ENCODE data around the gene TSC22D2.

The TSC22D2 gene

DNA sequence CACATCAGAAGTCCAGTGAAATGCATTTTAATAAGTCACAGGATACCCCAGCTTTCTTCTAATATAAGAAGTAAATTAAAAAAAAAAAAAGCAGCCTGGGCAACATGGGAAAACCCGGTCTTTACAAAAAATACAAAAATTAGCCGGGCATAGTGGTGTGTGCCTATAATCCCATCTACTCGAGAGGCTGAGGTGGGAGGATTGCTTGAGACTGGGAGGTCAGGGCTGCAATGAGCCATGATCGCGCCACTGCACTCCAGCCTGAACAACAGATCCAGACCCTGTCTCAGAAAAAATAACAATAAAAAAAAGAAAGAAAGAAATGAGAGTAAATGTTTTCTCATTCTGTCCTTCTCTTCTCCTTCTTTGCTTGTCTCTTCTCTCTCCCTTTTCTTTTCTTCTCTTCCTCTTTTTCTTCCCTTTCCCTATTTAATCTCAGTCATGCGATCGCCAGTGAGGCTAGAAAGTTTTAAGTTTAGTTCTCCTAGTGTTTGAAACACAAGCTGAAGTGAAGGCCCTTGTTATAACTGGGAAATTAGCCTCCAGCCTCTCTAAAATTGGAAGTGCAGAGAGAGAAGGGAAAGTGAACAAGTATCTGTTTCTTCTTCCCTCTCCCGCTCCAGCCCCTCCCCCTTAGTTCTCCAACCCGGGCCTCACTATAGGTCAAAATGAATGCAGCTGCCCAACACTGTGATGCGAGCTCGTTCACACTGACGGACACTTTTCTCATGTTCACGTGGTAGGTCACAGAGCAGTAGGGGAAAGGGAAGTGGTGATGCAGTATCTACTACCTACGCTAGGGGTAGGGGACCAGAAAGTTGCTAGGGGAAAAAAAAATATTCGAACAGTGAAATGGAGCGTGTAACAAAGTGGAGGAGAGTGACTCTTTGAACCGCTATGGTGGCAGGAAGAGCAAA, 23.5 kb upstream of the TSC22D2 start:
- FAIRE-seq (peak; percentile 99), DNase-seq (ENCODE audit: insufficient read length, low spot score) (peak; percentile 48)

DNA sequence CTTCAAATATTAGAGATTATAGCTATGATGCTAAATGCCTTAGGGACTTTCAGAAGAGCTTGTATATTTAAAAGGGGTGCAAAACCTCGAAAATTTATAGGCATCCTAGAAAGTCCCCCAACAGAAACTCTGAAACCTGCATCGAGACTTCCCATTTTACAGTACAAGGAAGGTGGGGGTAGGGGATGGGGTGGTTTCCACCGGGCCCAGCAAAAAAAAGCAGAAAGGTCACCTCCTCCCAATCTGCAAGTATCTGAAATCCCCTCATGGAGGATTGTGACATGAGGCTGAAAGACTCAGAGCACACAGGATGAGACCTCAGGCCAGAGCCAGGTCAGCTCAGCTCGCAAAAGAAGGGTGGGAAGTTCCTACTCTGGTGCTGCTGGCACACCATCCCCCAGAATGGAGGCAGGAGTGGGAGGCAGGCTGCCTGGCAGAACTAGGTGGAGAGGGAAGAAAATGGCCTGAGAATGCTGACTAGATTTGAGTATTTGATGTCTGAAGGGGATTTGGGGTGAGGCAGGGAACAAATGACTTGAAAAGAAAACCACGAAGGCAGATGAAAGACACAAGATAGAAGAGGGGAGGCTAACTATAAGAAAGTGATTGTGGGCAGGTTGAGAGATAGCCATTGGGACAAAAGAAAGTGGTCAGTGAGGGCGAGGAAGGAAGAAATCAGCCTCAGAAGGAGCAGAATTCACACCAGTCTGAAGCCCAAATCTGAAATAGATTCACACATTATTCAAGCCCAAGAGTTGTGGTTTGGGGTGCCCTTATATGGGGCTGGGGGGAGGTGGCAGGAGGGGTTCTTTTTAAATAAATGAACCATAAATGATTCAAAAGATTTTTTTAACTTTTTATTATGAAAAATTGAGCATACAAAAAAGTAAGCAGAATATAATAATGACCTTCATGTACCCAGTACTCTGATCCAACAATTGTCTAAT, 22.5 kb upstream of the TSC22D2 start:
- FAIRE-seq (peak; percentile 82), DNase-seq (ENCODE audit: insufficient read length, low spot score) (no peak)

DNA sequence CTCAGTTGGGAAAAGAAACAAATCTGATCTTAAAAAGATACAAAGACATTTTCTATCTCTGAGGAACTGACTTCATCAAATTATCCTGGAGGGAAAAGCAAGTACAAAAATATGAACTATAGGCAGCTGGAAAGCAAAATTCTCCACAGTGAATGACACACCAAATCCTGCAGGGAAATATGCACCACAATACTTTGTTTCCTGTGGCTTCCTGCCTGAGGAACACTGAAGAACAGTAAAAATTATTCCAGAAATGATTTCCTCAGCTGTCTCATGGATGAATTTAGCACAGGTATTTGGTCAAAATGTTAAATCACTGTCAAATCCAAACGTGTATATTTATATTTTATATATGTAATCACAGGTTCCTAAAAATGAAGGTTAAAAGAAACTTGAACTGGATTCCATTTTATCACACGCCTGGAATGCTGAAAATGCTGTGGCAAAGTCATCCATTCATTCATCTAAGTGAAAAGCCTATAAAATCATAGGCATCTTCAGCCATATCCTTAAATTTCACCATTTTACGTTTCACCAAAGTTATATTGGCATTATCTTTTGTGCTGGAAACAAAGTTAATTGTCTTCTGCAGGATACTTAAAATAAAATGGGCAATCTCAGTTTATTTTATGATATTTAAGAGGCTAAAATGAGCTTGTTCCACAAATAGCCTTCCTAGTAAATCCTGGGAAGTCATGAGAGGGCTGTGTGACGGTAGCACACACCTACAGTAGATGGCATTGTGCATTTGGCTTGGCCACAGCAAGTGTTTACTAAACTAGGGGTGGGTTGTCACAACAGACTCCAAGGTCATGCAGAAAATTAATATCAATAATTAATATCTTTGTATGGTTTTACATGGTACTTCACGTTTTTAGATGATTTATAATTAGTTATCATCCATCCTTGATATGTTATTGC, 19.3 kb upstream of the TSC22D2 start:
- DNase-seq (ENCODE audit: insufficient read length, low spot score) (no peak), FAIRE-seq (no peak)

DNA sequence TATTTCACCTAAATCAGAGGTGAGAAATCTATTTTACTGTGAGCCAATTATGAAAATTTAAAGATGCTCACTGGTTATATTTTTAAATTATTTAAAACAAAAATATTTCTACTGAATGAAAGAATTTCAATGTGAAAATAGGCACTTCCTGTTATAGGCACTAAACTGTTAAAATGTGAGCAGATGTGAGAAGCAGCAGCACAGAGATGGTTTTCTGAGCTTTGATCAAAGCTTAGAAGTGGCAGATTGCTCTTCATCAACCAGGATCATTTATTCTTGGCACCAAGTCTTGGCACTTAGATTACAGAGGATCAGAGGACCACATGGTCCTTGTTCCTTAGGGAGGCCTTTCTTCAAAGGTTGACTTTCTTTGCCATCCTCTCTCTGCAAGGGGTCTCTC, 18.0 kb upstream of the TSC22D2 start:
- DNase-seq (ENCODE audit: insufficient read length, low spot score) (no peak), FAIRE-seq (no peak)

DNA sequence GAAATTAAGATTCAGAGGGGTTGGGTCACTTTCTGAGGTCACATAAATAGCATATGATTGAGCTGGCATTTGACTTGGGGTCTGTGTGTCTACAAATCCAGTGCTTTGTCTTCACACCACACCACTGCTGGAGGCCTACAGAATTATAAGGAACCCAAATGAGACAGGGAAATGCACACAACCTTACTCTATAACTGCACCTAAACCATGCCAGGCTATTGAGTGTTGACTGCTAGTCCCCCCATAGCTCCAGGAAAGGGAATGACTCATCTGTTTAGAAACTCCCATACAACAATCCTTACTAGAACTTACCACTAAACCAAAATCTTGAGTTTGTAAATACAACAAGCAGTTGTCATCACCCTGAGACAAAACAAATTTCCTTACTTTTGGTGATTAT, 16.9 kb upstream of the TSC22D2 start:
- DNase-seq (ENCODE audit: insufficient read length, low spot score) (no peak), FAIRE-seq (no peak)

DNA sequence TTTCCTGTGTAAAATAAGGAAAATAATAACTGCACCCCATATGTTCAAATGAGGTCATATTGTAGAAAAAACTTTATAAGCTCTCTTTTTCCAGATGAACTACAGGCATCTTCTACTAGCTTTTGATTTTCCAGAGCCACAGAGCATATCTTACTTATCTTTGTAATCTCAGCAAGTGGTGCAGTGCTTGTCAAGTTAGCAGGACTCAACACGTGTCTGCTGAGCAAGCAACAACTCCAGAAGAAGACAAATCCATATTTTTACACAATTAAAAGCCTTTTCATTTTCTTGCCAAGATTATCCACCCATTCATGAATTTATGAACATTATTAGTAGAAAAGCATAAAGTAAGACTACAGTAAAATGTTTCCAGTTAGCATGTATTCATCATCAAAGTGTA, 14.4 kb upstream of the TSC22D2 start:
- DNase-seq (ENCODE audit: insufficient read length, low spot score) (no peak), FAIRE-seq (no peak)

DNA sequence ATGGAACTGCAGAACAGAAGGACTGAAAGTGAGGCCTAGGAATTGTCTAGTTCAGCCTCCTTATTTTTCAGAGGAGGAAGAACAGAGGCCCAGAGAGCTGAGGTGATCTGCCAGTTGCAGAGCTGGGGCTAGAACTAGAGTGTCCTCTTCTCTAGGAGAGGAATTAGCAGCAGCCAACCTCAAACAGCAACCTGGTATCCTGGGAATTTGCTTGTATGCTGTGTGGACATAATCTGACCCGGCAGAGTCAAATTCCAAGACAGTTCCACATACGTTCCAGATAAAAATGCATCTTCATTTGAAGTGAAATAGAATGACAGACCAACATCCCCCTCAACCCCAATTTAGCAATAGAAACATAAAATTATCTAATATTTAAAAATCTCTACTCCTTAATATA, 13.5 kb upstream of the TSC22D2 start:
- FAIRE-seq (no peak), DNase-seq (ENCODE audit: insufficient read length, low spot score) (no peak)

DNA sequence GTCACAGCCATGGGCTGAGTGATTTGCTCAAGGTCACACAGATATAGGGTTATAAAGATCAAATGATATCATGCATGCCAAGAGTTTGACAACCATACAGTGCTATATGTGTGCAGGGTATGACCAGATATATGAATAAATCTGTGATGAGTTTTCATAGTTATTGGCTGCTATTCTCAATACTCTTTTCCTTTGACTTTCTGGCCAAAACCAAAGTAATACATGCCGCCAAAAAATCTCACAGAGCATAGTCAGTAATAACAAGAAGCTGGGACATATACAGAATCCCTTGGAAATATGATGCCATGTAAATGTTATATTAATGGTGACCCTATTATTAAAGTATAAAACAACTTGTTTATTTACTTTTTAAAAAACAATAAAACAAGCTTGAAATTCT, 11.6 kb upstream of the TSC22D2 start:
- FAIRE-seq (no peak), DNase-seq (ENCODE audit: insufficient read length, low spot score) (no peak)

DNA sequence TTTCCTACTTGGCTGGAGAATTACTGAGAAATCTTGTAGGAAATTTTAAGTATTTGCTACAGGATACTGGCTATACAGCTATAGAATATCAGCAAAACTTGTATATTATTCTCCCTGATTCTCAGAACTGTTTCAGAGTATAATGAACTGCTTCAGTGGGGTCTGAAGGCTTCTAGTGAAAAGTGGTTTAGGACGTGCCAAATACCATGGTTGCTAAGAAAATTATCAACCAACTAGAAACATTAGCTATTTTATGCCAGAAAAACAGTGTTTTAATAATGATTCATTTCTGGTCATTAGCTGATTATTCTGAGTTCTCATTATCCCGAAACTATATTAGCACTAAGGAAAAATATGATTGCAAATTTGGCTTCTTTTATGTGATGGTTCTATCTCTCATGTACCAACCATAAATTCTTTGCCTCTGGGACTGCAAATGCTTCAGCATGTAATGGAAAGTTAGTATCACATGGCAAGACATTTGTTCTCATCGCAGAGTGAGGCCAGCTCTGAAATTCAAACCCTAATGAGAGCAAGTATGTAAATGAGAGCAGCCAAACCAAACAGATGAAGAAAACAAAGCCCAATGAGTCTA, 11.0 kb upstream of the TSC22D2 start:
- DNase-seq (ENCODE audit: insufficient read length, low spot score) = no peak
- no peak for FAIRE-seq

DNA sequence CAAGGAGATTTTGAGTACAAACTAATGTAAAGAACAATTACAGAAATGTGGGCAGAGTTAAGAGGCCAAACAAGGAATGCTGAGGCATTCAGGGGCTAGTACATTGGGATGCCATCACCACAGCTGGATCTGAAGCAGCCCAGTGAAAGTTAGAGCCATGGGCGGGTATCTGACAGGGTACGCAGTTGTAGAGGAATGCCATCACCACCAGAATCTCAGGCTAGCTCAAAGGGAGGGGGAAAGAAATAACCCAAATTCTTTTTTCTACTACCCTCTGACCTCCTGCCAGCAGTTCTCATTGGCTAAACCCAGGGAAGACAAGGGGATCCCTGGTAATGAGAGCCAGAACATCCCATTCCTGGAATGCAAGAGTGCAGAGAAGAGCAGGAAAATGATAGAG, 9.0 kb upstream of the TSC22D2 start:
- DNase-seq (ENCODE audit: insufficient read length, low spot score) (no peak), FAIRE-seq (no peak)

DNA sequence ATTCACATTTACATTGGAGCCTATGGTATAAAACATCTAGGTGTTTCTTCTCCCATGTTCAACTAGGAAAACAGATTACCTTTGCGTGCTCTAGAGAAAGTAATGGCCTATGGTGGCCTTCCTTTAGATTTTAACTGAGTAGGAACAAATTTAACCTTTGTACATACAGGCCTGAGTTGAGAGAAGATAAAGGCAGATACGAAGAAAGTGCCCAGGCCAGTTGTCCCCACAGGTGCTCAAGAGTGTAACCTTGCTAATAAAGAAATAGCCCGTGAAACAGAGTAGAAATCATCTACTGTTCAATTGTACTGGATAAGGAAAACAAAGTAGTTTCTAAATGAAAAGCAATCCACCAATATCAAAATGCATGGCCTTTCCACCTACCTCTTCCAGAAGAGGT, 6.8 kb upstream of the TSC22D2 start:
- DNase-seq (ENCODE audit: insufficient read length, low spot score) = no peak
- FAIRE-seq = no peak

DNA sequence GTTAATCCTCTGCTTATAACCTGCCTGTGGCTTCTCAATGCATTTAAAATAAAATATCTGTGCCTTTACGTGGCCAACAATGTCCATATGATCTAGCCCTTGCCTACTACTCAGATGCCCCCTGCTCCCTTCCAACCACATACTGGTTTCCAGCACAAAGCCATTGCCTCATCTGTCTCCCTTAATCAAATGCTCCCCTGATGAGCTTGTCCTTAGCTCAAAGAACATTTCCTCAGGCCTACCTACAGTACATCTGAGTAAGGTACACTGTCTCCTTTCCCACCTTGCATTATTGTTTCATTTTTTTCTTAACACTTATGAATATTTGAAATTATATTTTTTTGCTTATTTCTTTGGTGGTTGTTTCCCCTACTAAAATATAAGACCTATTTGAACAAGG, 5.9 kb upstream of the TSC22D2 start:
- no peak for FAIRE-seq
- no peak for DNase-seq (ENCODE audit: insufficient read length, low spot score)

DNA sequence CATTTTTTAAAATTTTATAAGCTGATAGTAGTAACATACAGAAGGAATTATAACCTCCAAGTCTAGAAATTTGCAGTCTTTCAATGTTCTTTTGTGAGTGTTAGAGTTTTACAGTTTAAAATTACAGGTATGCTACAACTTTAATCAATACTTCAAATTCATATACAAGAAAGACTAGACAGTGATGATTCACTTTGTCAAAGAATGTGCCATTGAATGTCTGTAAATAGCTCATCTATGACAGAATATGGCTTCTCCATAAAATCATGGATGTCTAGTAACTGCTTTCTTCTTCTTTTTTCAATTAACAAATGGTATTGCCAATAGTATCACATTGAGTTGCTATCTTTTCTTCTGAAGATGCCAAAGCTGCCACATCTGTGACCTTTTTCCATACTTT, 4.1 kb upstream of the TSC22D2 start:
- no peak for FAIRE-seq
- DNase-seq (ENCODE audit: insufficient read length, low spot score) = no peak

DNA sequence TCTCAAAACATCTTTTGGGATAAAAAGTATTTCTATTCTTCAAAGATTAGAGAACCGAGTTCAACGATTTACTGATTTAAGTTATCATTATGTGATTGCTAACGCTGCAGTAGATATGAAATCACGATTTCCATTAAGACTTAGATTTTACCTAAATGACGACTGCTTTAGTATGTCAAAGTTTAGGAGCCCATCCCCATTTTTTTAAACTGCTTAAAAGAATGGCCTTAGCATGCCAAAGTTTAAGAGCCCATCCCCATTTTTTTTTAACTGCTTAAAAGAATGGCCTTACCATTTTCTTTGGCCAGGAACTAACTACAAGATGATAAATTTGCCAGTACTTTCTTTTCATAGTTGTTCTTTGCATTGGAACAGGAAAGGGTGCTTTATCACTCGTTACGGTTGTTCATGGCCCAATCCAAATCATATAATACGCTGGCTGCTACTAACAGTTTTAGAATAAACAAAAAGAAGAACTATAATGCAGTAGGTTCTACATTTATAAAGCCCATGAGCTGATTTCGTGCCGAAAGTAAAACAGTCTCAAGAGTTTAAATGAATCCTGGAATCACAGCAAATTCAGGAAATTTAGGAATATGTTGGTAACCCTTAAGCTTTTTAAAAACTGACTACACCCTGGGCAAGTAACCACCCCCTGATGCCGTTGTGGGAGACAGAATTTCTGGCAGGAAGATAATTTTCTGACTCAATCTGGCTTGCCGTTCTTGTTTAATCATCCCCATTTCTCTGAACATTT, 869 bp upstream of the TSC22D2 start:
- FAIRE-seq (no peak), DNase-seq (ENCODE audit: insufficient read length, low spot score) (no peak)

DNA sequence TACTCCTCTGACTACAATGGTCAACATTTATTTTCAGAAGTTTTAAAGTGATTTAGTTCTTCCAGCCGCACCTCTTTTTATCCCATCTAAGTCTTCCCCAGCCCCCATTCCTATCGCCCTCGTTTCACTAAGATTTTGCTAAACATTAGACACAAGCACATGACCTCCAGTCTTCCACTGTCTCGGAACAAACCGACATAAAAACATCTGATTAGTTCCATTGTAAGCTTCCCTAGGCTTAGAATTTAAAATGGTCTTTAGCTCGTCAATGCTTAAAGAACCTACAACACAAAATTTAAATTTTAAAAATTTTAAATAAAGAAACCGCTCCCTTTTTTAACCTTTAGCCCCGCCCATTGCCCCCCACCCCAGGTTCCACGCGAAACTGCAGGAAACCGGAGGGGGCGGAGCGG, 284 bp upstream of the TSC22D2 start:
- DNase-seq (ENCODE audit: insufficient read length, low spot score) (no peak), FAIRE-seq (no peak)

DNA sequence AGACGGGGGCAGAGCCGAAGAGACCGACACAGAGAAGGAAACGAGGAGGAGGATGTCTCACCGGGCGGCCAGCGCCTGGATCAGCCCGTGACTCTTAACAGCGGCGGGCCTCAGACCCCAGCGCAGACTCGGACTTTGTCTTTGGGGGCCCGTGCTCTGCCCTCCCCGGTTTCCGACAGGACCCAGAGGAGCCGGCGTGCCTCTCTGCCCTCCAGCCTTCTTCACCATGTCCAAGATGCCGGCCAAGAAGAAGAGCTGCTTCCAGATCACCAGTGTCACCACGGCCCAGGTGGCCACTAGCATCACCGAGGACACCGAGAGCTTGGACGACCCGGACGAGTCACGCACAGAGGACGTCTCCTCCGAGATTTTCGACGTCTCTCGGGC, 1.0 kb downstream of the TSC22D2 start:
- FAIRE-seq = no peak

DNA sequence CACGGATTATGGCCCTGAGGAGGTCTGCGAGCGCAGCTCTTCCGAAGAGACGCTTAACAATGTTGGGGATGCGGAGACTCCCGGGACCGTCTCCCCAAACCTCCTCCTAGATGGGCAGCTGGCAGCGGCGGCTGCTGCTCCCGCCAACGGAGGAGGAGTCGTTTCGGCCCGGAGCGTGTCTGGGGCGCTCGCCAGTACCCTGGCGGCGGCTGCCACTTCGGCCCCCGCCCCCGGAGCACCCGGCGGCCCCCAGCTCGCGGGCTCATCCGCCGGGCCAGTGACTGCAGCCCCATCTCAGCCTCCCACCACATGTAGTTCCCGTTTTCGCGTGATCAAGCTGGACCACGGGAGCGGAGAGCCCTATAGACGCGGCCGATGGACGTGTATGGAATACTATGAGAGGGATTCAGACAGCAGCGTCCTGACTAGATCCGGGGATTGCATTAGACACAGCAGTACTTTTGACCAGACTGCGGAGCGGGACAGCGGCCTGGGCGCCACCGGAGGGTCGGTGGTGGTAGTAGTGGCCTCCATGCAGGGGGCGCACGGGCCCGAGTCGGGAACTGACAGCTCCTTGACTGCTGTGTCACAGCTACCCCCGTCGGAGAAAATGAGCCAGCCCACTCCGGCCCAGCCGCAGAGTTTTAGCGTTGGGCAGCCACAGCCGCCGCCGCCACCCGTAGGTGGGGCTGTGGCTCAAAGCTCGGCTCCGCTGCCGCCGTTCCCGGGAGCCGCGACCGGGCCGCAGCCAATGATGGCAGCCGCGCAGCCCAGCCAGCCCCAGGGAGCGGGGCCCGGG, 1.6 kb downstream of the TSC22D2 start:
- no peak for DNase-seq (ENCODE audit: insufficient read length, low spot score)

More for the DNA sequence above, 1.0 kb downstream of the TSC22D2 start:
- DNase-seq (ENCODE audit: insufficient read length, low spot score) = no peak

DNA sequence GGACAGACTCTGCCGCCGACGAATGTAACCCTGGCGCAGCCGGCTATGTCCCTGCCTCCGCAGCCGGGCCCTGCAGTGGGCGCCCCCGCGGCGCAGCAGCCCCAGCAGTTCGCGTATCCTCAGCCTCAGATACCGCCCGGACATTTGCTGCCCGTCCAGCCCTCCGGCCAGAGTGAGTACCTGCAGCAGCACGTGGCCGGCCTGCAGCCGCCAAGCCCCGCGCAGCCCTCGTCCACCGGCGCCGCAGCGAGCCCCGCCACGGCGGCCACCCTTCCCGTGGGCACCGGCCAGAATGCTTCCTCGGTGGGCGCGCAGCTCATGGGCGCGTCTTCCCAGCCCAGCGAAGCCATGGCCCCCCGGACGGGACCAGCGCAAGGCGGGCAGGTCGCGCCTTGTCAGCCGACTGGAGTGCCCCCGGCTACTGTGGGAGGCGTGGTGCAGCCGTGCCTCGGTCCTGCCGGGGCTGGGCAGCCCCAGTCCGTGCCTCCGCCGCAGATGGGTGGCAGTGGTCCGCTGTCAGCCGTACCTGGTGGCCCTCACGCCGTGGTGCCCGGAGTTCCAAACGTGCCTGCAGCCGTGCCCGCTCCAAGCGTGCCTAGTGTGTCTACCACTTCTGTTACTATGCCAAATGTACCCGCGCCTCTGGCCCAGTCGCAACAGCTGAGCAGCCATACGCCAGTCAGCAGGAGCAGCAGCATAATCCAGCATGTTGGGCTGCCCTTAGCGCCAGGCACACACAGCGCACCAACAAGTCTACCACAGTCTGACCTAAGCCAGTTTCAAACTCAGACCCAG, 2.4 kb downstream of the TSC22D2 start:
- DNase-seq (ENCODE audit: insufficient read length, low spot score) = no peak
- FAIRE-seq = peak; percentile 28

More for the DNA sequence above, 1.6 kb downstream of the TSC22D2 start:
- peak; percentile 18 for FAIRE-seq

Measured in GM19239 (cell line).